Kidney epithelial cell (primary cell): ENCODE measurements around the gene MOGAT2. TPM values are rescaled to one million over a fixed set of nuclear protein-coding genes. Genes with fewer than 3 reads are reported as not detected.

Experiments
- DNase-seq: peaks from one replicate; pipeline ENCODE4 v3.0.0-alpha.2; 2010; ENCODE audit warnings: low read depth
- H3K27me3 ChIP-seq: 2 replicates; pipeline ENCODE4 v1.6.0; 2011; ENCODE audit warnings: low read length; ENCODE audit not compliant: control insufficient read depth, insufficient read depth
- H3K36me3 ChIP-seq: 2 replicates; pipeline ENCODE4 v1.5.1; 2011; ENCODE audit warnings: low read length; ENCODE audit not compliant: control insufficient read depth, insufficient read depth
- H3K4me3 ChIP-seq: 2 replicates; pipeline ENCODE4 v1.5.1; 2011; ENCODE audit warnings: low read depth, mild to moderate bottlenecking, control low read depth, low read length
- total RNA-seq: library from RNA; depleted of rRNA; stranded (reverse); fragments of >200 nt; gene quantifications from 2 replicates; pipeline ENCODE4 v1.2.3, GENCODE V29; 2015
- TF ChIP-seq, protein P1 (sequence below): IDR thresholded peaks from 2 replicates; pipeline ENCODE4 v1.5.1; 2011; ENCODE audit warnings: mild to moderate bottlenecking, moderate library complexity, low read length, control low read depth, inconsistent platforms; ENCODE audit not compliant: insufficient read depth, poor library complexity, severe bottlenecking

MOGAT2 gene
- total RNA-seq, 1 donor from 2014 or later = not detected

DNA sequence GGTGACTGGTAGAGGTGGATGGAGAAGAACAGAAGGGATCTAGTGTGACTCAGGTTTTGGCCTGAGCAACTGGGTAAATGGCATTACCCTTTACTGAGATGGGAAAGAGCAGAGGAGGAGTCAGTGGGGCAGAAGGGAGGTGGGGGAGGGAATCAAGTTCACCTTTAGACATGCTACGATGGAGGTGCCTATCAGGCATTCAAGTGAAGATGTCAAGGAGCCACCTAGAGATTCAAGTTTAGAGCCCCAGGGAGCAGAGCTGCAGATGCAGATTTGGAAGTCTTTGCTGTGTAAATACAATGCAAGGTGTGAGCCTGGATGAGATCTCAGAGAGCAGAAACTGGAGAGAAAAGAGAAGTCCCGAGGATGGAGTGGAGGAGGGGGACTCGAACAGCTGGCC lies 979 bp upstream of the MOGAT2 start:
- no peaks in the 10 kb centered on the region for H3K27me3 ChIP-seq
- no peak for DNase-seq
- no peaks in the 10 kb centered on the region for H3K36me3 ChIP-seq
- H3K4me3 ChIP-seq = no peak overlapping the region
- TF ChIP-seq, protein P1, sequence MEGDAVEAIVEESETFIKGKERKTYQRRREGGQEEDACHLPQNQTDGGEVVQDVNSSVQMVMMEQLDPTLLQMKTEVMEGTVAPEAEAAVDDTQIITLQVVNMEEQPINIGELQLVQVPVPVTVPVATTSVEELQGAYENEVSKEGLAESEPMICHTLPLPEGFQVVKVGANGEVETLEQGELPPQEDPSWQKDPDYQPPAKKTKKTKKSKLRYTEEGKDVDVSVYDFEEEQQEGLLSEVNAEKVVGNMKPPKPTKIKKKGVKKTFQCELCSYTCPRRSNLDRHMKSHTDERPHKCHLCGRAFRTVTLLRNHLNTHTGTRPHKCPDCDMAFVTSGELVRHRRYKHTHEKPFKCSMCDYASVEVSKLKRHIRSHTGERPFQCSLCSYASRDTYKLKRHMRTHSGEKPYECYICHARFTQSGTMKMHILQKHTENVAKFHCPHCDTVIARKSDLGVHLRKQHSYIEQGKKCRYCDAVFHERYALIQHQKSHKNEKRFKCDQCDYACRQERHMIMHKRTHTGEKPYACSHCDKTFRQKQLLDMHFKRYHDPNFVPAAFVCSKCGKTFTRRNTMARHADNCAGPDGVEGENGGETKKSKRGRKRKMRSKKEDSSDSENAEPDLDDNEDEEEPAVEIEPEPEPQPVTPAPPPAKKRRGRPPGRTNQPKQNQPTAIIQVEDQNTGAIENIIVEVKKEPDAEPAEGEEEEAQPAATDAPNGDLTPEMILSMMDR = no peak

DNA sequence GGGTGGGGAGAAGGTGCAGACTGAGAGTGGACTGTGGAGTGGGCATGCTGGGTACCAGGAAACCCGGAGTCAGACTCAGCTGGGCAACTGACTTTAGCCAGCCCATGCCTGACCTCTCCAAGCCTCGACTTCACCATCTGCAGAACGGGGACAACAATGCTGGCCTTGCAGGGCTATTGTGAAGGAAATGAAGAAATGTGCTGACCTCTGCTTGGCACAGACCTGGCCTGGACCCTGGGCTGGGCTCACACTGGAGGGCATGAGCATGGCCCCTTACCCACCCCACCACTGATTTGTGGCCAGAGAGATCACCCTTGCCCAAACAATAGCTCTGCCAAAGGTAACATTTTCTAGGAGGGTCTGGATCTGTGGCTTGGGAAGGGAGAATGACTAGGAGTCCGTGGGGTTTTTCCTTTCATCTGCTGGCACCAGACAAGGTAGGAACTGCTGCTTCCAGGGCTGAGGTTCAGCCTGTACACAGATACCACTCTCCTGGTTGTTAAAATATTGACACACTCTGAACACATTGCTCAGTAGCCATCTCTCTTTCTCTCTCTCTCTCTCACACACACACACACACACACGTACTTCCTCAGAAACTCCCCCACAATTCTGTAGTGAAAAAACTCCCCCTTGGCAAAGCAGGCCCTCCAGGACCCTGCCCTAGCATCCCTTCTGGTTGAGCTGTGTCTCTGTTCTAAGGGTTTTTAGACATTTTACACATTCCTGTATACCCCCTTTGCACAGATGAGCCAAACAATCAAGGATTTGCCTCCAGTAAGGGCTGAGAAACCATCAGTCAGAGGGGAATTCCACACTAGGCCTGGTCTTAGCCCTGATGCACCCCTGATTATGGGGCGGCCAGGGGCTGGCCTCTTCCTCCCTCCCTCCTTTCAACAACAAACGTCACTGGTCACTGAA lies 1.0 kb downstream of the MOGAT2 start:
- Histone ChIP-seq H3K4me3 (no peak overlapping the region), H3K36me3 (no peaks in the 10 kb centered on the region), H3K27me3 (no peaks in the 10 kb centered on the region)
- DNase-seq = no peak
- TF ChIP-seq, protein P1 = no peak

DNA sequence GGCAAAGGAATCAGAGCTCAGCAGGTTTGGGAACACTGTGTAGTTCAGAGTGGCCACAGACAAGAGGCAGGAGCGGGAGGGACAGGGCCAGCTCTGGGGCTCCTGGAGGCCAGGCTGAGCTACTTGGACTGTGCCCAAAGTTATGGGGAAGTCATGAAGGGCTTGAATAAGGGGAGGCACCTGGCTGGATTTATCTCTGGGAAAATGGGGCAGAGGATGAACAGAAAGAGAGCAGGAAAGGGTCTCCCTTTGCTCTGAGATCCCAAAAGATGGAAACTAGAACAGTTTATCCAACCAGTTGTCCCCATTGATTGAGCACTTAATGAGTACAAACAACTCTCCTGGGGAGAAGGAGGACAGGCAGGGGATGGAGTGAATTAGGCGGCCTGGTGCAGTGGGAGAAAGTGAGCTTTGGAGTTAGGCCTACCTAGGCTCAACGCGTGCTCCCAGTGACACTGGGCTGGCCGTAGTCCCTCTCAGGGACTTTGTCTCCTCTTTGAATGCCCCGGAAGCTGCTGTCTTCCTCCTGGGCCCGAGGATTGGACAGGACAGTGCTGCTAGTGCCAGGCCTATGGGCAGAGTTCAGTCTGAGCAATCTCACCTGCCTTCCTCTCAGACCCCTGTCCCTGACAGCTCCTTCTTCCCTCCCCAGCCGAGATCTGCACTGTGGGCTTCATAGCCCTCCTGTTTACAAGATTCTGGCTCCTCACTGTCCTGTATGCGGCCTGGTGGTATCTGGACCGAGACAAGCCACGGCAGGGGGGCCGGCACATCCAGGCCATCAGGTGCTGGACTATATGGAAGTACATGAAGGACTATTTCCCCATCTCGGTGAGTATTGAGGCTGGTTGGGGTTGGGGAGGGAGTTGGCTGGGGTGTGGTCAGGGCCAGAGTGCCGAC lies 2.0 kb downstream of the MOGAT2 start:
- Histone ChIP-seq H3K4me3 (no peak overlapping the region), H3K36me3 (no peaks in the 10 kb centered on the region), H3K27me3 (no peaks in the 10 kb centered on the region)
- no peak for DNase-seq
- TF ChIP-seq, protein P1 = no peak

DNA sequence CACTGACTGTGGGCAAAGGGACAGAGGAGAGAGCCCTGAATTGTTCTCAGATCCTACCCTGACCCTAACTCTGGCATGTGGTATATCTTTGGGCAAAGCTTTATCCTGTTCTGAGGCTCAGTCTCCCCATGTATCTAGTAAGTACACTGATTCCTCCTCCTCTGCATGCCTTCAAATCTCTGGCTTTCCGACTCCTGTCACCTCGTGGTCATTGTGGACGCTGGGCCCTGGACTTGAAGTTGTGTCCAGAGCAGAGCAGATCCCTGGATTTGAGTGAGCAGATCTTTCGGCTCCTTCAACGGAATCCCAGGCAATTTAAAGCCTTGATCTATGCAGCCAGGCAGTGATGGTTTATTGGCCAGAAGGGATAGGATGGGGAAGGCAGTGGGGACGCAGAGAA lies 3.0 kb downstream of the MOGAT2 start:
- no peaks in the 10 kb centered on the region for H3K27me3 ChIP-seq
- no peaks in the 10 kb centered on the region for H3K36me3 ChIP-seq
- TF ChIP-seq, protein P1 = no peak
- DNase-seq = no peak
- H3K4me3 ChIP-seq = no peak overlapping the region

DNA sequence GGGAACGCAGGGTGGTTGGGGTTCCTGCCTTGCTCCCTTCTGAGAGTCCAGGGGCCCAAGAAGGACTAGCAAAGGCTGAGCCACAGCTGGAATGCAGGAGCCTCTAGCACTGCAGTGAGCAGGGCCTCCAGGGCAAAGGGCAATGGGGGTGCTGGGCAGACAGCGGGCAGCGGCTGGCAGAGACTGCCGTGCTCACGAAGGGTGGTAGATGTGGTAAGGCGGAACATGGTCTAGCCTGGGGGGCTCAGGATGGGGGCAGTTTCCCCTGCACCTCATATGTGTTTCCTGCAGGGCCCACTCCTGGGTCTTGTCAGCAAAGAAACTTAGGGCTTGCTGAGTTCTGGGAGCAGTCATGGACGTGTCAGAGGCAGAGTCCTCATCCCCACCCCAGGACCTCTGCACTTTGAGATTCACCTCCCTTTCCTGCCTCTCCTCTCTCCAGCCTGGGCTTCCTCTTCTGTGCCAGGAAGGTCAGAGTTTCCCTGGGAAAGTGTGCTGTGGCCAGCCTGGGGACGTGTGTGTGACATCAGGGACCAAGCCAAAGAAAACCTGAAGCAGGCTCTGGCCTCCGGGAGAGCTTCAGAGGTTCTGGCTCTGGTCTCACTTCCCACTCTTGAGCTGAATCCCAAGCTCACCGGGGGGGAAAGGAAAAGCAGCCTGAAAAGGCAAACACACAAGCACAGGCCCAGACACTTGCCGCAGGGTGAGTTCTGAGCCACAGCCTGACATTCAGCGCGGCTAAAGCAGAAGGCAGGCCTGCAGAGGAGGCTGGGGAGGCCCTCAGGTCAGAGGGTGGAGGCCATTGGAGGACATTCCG lies 4.4 kb downstream of the MOGAT2 start:
- H3K36me3 ChIP-seq = no peaks in the 10 kb centered on the region
- H3K4me3 ChIP-seq = no peak overlapping the region
- H3K27me3 ChIP-seq = no peaks in the 10 kb centered on the region
- no peak for DNase-seq
- TF ChIP-seq, protein P1 = no peak
